ENCODE results near the gene LAMC2.

The LAMC2 gene

DNA sequence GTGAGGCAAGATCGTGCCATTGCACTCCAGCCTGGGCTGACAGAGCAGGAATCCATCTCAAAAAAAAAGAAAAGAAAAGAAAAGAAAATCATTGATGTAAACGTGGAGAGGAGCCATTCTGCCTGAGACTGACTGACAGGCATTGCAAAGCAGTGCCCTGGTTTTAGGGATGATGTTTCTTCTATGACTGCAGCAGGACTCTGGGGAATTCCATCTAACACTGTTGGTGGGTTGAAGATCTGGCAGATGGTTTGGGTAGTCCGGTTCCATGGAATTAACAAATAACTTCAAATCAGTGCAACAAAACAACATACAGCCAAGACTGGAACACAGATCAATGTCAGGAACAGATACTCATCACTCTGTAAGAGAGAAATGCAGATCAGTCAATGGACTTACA, 17.8 kb upstream of the LAMC2 start:
- DNase-seq (ENCODE audit: low spot score), result no peak

DNA sequence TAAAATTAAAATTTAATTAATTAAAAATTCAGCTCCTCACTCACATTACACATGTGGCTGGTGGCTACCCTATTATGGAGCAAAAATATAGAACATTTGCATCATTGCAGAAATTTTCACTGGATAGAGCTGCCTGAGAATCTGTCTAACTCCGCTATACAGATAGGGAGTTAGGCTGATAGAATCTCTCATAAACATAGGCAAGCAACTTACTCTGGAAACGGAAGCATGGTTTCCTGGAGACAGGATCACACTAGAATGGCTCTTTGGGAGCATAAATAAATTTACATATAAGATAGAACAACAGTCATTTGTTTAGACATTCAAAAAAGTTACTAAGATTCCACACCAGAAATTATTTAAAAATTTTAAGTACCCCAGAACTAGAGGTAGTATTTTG, 12.2 kb upstream of the LAMC2 start:
- DNase-seq (ENCODE audit: low spot score), result no peak

DNA sequence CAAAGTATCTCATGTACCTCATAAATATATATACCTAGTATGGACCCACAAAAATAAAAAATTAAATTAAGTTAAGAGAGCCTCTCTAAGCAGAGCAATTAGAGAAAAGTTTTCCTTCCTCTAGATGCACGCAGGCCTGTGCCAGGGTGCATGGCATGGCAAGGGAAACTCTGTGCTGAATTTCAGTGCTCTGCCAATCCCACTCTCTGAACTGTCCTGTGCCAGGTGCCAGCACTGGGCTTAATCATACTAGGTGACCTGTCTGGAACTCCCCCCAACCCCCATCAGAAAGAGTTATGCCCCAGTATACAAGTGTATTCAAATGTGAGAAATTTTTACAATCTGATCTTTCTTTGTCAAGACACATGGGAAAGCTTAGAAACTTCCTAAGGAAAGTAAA, 10.4 kb upstream of the LAMC2 start:
- no peak for DNase-seq (ENCODE audit: low spot score)

DNA sequence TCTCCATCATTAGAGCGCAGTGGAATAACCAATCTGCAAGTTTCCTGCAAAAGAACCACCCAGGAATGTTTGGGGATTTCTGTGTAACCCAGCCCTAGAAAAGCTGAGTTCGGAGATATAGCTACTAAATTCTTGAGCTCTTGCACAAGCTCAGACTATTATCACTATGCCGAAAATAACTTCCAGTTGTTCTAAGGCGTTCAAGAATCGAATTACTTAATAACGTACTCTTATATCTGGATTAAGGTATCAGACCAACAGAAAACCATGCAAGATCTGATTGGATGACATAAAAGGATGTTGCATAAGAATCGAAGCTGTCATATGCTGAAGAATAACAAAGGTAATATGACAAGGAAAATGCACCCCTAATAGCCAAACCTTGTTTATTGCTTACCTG, 7.5 kb upstream of the LAMC2 start:
- no peak for DNase-seq (ENCODE audit: low spot score)

GRCh38 chr1:183179033-183179432, 7.0 kb upstream of the LAMC2 start:
- DNase-seq (ENCODE audit: low spot score), result no peak

DNA sequence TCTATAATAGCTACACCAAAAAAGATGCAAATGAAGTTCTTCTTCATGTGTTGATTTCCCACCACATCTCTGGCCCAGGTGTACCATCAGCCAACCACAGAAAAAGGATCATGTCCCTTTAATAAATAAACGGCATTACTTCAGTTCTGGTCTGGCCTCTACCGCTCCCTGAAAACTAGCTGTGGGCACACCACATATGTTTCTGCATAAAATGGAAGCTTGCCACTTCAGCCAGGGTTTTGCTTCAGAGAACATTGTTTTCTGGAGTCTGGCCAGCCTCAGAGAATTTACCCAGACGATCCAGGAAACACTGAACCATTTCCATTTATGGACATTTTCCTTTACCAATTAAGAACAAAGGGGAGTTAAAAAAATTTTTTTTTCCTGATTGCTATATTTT, 5.8 kb upstream of the LAMC2 start:
- no peak for DNase-seq (ENCODE audit: low spot score)

DNA sequence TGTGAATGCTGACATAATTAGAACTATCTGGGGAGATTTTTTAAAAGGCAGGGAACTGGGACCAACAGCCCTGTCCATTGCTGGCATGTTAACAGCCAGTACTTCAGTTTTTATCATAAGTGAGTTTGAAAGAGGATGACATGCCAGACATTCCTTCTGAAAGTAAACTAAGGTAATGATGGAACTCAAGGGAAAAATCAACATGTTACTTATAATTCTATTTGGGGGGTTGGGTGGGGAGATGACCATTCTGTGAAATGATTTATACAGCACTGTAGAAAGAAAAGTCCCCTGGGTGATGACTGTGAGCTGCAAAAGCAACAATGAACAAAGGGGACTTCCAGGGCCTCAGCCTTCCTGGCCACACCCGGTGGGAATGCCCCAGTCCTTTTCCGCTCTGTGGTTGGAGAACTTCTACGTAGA, 5.4 kb upstream of the LAMC2 start:
- no peak for DNase-seq (ENCODE audit: low spot score)

GRCh38 chr1:183186841-183187240, 777 bp downstream of the LAMC2 start:
- DNase-seq (ENCODE audit: low spot score), result no peak

- DNase-seq (ENCODE audit: low spot score), result no peak
Measured at GRCh38 chr1:183188240-183188639, 2.2 kb downstream of the LAMC2 start.

- no peak for DNase-seq (ENCODE audit: low spot score)
Measured at GRCh38 chr1:183191833-183192232, 5.8 kb downstream of the LAMC2 start.

DNA sequence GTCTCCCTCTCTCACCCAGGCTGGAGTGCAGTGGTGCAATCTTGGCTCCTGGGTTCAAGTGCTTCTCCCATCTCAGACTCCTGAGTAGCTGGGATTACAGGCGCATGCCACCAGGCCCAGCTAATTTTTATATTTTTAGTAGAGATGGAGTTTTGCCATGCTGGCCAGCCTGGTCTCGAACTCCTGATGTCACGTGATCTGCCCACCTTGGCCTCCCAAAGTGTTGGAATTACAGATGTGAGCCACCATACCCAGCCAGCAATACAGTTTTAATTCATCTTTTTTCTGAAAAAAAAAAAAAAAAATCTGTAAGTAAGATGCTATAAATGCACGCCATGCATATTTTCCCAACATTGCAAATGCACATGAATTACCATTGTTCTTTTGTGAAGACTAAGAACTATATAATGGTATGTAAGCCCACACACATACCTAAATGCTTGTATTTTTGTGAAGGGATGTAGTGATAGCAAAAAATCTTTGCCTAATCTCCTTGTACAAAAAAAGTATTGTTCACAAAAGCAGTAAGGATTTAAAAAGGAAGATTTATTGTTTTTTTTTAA, 8.0 kb downstream of the LAMC2 start:
- DNase-seq (ENCODE audit: low spot score), result no peak

- DNase-seq (ENCODE audit: low spot score), result no peak
Measured at GRCh38 chr1:183194527-183195141, 8.6 kb downstream of the LAMC2 start.

GRCh38 chr1:183195142-183195574, 9.1 kb downstream of the LAMC2 start:
- no peak for DNase-seq (ENCODE audit: low spot score)

GRCh38 chr1:183197762-183198161, 11.7 kb downstream of the LAMC2 start:
- DNase-seq (ENCODE audit: low spot score), result no peak

- DNase-seq (ENCODE audit: low spot score), result no peak
Measured at GRCh38 chr1:183198463-183198862, 12.4 kb downstream of the LAMC2 start.

- DNase-seq (ENCODE audit: low spot score), result no peak
Measured at GRCh38 chr1:183199304-183199703, 13.2 kb downstream of the LAMC2 start.

DNA sequence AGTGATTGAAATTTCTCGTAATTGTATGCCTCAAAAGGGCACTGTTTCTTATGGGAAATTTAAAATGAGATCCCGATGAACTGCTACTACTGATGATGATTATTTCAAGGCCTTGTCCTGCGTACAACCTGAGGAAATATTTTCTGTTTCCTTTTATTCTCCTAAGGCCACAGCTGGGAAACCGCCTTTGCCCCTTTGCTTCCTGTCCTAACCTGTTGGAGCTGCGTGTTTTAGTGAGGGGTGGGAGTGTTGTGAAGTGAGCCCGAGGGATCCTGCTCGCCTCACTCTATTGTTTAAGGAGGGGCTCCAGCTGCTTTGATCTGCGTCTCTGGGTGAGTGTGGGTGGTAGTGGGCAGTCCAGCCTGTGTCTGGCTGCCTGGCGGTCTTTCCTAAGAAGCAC, 14.4 kb downstream of the LAMC2 start:
- DNase-seq (ENCODE audit: low spot score), result no peak

- DNase-seq (ENCODE audit: low spot score), result no peak
Measured at GRCh38 chr1:183203094-183203493, 17.0 kb downstream of the LAMC2 start.

DNA sequence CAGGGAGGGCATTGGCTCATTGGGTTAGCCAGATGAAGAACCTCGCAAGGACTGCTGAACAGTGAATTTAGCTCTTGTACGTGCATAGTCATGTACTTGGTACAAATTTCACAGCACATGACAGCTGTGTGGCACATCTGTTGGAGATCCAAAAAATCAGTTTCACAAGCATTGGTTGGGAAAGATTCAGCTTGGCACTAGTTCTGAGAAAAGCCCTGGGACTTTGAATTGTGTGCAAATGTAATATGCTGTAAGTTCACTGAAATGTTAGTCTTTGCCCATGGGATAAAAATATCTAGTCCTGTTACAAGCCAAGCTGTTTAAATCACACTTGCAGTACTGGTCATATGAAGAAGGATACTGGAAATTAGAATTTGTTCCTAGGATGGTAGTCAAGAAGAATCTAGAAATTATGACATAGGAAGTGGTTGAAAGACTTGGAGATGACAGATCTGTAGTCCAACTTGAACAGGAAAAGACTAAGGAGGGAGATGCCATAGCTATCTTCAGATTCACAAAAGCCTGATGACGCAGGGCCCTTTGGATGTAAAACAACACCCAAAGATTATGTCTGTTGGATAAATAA, 19.2 kb downstream of the LAMC2 start:
- no peak for DNase-seq (ENCODE audit: low spot score)

- no peak for DNase-seq (ENCODE audit: low spot score)
Measured at GRCh38 chr1:183206538-183207122, 20.6 kb downstream of the LAMC2 start.

DNA sequence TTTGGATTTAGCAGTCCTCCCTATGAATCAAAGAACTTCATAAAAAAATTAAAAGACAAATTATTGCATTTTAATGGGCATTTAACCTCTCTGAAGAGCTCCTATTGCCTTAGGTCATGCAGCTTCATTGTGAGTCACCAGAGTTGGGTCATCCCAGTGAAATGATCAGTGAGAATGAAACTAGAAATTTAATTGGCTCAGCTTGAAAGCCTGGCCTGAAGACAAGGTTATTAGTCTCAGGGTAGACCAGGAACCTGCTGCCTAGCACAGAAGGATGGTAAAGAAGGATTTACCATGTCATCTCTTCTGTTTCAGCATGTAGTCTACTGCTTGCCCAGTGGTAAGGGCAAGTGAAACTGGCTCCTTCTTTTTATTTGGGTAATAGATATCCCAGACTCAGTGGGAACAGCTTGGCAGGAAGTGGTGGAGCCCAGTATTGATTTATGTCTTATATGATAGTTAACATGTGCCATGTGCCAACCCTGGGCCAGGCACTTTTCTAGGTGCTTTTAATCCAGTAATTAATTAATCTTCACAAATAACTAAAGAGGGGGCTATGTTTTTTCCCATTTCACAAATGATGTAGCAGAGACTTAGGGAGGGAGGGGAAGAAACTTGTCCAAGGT, 23.6 kb downstream of the LAMC2 start:
- no peak for DNase-seq (ENCODE audit: low spot score)

GRCh38 chr1:183210681-183211080, 24.6 kb downstream of the LAMC2 start:
- no peak for DNase-seq (ENCODE audit: low spot score)

- no peak for DNase-seq (ENCODE audit: low spot score)
Measured at GRCh38 chr1:183212870-183213269, 26.8 kb downstream of the LAMC2 start.
